ENCODE measurements around the gene HDGFL3.

- no peak for TF ChIP-seq POLR2AphosphoS5 (IDR thresholded peaks at IDR 0.05; ENCODE audit: low read depth, low read length)
- no peak for TF ChIP-seq TCF7L2 (IDR thresholded peaks at IDR 0.05; ENCODE audit: low read depth, low read length)
- no peak for TF ChIP-seq CTCF (IDR thresholded peaks at IDR 0.05)
- no peak for TF ChIP-seq REST (IDR thresholded peaks at IDR 0.05; ENCODE audit: insufficient read depth in 1 of 2, low read depth in 2 of 2, low read length in 1 of 2)
Measured at GRCh38 chr15:83112233-83112955, 95.2 kb downstream of the HDGFL3 start.

Data from Panc1 (cell line).